ENCODE measurements around the gene AHCYL2.

DNA sequence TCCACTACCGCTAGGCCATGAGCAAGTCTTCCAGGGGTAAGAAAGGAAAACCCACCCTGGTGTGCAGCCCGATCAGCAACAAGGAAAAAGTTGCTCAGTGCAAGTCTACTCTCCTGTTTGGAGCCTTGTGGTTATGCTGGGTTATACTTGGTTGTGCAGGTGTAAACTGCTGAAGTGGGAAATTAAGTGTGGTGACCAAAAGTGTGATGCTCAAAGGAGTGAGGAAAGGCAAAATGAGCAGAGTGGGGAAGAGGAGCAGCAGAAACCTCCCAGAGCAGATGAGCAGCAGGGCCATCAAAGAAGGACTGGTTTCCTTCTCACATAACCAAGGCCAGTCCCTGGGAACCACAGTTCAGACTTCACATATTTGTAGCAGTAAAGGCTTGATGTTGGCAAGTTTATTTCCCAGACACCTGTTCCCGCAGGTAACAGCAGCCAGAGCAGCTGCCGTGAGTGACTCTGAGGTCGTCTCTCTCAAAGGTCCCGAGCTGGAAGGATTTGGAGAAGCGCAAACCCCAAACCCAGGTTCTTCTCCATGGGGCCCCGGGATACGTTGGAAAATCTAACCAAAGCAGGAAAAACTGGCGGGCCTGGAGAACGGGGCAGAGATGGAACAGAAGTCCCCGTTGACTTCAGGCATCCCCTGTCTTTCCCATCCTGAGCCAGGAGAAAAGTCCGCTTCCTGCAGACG, 37.0 kb upstream of the AHCYL2 start:
- TF ChIP-seq POLR2AphosphoS5 (IDR thresholded peaks at IDR 0.05) (no peak), POLR2A (IDR thresholded peaks at IDR 0.05) (no peak), EP300 (IDR thresholded peaks at IDR 0.05) (no peak)
- TF ChIP-seq, protein P1, sequence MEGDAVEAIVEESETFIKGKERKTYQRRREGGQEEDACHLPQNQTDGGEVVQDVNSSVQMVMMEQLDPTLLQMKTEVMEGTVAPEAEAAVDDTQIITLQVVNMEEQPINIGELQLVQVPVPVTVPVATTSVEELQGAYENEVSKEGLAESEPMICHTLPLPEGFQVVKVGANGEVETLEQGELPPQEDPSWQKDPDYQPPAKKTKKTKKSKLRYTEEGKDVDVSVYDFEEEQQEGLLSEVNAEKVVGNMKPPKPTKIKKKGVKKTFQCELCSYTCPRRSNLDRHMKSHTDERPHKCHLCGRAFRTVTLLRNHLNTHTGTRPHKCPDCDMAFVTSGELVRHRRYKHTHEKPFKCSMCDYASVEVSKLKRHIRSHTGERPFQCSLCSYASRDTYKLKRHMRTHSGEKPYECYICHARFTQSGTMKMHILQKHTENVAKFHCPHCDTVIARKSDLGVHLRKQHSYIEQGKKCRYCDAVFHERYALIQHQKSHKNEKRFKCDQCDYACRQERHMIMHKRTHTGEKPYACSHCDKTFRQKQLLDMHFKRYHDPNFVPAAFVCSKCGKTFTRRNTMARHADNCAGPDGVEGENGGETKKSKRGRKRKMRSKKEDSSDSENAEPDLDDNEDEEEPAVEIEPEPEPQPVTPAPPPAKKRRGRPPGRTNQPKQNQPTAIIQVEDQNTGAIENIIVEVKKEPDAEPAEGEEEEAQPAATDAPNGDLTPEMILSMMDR (IDR thresholded peaks at IDR 0.05): no peak

Measured in gastroesophageal sphincter (tissue), 3 donors.